Tibial artery (tissue), 4 donors: ENCODE measurements around the gene UBAC2.

Experiments used
- DNase-seq, 2 donors: peaks; one replicate each; pipeline ENCODE4 v3.0.0-alpha.2; 2019
- H3K27ac ChIP-seq, 2 donors: fragments of 200-600 bp; sonication (generic) in 1 of 2; 1 replicate in 1 of 2; 2 replicates in 1 of 2; pipeline ENCODE4 v1.5.1; 2018 to 2019; ENCODE audit warnings: mild to moderate bottlenecking in 1 of 2
- H3K27me3 ChIP-seq, 2 donors: fragments of 200-600 bp; sonication (generic) in 1 of 2; one replicate each; pipeline versions ENCODE4 v1.5.1 to v1.6.0; 2016 to 2019
- H3K36me3 ChIP-seq, 3 donors: fragments of 200-600 bp; sonication (generic) in 2 of 3; one replicate each; pipeline ENCODE4 v1.5.1; 2016 to 2019; ENCODE audit warnings: mild to moderate bottlenecking in 2 of 3
- H3K4me1 ChIP-seq, 4 donors: fragments of 200-600 bp; sonication (generic) in 2 of 4; 1 replicate in 3 of 4; 2 replicates in 1 of 4; pipeline ENCODE4 v1.5.1; 2016 to 2019
- H3K4me3 ChIP-seq, 2 donors: fragments of 200-600 bp; sonication (generic) in 1 of 2; 1 replicate in 1 of 2; 2 replicates in 1 of 2; pipeline ENCODE4 v1.5.1; 2018 to 2019; ENCODE audit warnings: mild to moderate bottlenecking in 2 of 2
- H3K9me3 ChIP-seq, 3 donors: fragments of 200-600 bp; sonication (generic) in 1 of 3; one replicate each; pipeline ENCODE4 v1.5.1; 2016 to 2019
- CTCF ChIP-seq, 2 experiments: fragments of 200-600 bp in 1 of 2; fragments of 450-650 bp in 1 of 2; IDR thresholded peaks; one replicate each; pipeline ENCODE4 v1.5.1; 2017 to 2019; ENCODE audit warnings: antibody characterized with exemption in 2 of 2, mild to moderate bottlenecking in 1 of 2, moderate library complexity in 1 of 2
- intact Hi-C: fragments of 100-400 bp; cut with DNase I; formaldehyde crosslinking; loops from one replicate; pipeline ENCODE4 v1.15.0; 2023; ENCODE audit warnings: low total_unique reads

Gene UBAC2

GRCh38 chr13:99353246-99353600, 152.6 kb downstream of the UBAC2 start:
- DNase-seq: no peak
- TF ChIP-seq CTCF (IDR thresholded peaks at IDR 0.05): no peak
- H3K27me3 ChIP-seq: no peaks in the 10 kb centered on the region
- H3K27ac ChIP-seq: no peak overlapping the region
- no peaks in the 10 kb centered on the region for H3K9me3 ChIP-seq
- H3K4me3 ChIP-seq: no peak overlapping the region
- H3K36me3 ChIP-seq: peaks cover 8 to 36% (median 12%) of the 10 kb centered on the region in 3 donors
- H3K4me1 ChIP-seq: peaks cover 0 to 22% (median 0%) of the 10 kb centered on the region in 4 donors
- intact Hi-C loops: no loop called here

- peaks cover 8 to 35% (median 12%) of the 10 kb centered on the region in 3 donors for H3K36me3 ChIP-seq
- H3K9me3 ChIP-seq: no peaks in the 10 kb centered on the region
- H3K4me3 ChIP-seq: no peak overlapping the region
- H3K4me1 ChIP-seq: peaks cover 0 to 22% (median 0%) of the 10 kb centered on the region in 4 donors
- H3K27ac ChIP-seq: no peak overlapping the region
- DNase-seq: no peak
- no peak for TF ChIP-seq CTCF (IDR thresholded peaks at IDR 0.05)
- no peaks in the 10 kb centered on the region for H3K27me3 ChIP-seq
- intact Hi-C loops: no loop called here
These were observed 153.2 kb downstream of the UBAC2 start for GRCh38 chr13:99353836-99354235.

DNA sequence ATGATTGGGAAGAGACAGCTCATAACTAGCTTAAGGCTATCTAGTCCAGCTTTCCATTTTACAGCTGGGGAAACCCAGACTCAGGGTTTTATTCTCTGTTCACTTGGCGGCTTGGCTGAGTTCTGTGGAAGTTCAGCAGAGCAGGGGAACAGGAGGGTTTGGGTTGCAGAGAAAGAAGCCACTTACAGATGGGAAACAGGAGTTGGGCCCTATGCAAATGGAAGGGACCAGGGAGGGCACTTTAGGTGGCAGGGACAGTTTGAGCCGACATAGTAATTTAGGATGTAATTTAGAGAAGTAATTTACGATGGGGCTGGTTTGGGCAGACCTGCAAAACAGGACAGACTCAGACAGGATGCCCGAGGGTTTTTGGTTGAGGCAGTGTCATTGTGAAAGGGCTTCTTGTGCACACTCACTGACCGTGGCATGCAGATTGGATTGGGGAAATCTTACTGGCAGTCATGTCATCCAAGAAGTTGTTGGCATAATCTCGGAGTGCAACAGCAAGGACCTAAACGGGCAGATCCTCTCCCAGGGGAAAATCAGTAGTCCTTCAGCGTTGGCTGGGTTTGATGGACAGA, 153.8 kb downstream of the UBAC2 start:
- intact Hi-C loops: no loop called here
- no peak overlapping the region for H3K27ac ChIP-seq
- TF ChIP-seq CTCF (IDR thresholded peaks at IDR 0.05): no peak
- DNase-seq: no peak
- no peaks in the 10 kb centered on the region for H3K9me3 ChIP-seq
- H3K4me3 ChIP-seq: no peak overlapping the region
- no peaks in the 10 kb centered on the region for H3K27me3 ChIP-seq
- H3K4me1 ChIP-seq: peaks cover 0 to 22% (median 0%) of the 10 kb centered on the region in 4 donors
- H3K36me3 ChIP-seq: peaks cover 1 to 40% (median 8%) of the 10 kb centered on the region in 3 donors

DNA sequence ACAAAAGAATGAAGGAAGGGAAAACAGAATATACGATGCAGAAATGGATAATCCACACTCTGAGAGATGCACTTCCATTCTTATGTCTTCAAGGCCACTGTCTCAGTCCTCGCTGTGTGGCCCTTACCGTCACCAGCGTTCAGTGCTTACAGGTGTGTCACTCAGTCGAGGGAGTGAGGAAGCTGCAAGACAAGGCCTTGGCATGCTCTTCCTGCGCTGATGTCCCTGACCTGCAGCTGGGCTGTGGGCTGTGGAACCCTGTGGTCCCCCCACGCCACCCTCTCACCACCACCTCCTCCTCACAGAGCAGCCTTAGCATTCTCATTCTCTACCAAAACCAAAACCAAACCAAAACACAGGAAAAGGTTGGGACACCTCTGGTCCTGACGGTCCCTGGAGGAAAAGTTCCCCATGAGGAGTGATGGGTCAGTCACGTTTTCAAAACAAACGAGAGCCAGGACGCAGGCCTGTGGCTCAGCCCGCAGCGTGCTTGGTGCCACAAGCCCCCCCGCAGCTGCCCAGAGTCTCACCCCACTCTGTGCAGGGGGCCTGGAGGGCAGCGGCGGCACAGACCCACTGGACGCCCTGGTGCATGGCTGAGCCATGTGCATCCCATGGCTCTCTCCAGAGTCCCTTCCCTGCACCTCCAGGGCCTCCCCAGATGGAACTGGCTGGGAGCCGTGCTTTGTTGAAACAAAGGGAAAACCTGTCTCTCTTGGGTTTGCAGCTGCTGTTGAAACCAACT, 154.8 kb downstream of the UBAC2 start:
- intact Hi-C loops: no loop called here

GRCh38 chr13:99356012-99356261, 155.3 kb downstream of the UBAC2 start:
- H3K27me3 ChIP-seq: no peaks in the 10 kb centered on the region
- intact Hi-C loops: no loop called here
- peaks cover 0 to 50% (median 8%) of the 10 kb centered on the region in 3 donors for H3K36me3 ChIP-seq
- TF ChIP-seq CTCF (IDR thresholded peaks at IDR 0.05): no peak
- peaks cover 0 to 22% (median 0%) of the 10 kb centered on the region in 4 donors for H3K4me1 ChIP-seq
- H3K27ac ChIP-seq: peak overlapping the region; percentile 6 to 35
- no peak overlapping the region for H3K4me3 ChIP-seq
- H3K9me3 ChIP-seq: no peaks in the 10 kb centered on the region
- DNase-seq: no peak

More for the DNA sequence above, 154.8 kb downstream of the UBAC2 start:
- Histone ChIP-seq H3K4me1 (peaks cover 0 to 22% (median 0%) of the 10 kb centered on the region in 4 donors), H3K9me3 (no peaks in the 10 kb centered on the region), H3K27me3 (no peaks in the 10 kb centered on the region), H3K4me3 (no peak overlapping the region), H3K27ac (peak overlapping the region in 1 of 2 donors; percentile 35), H3K36me3 (peaks cover 0 to 46% (median 8%) of the 10 kb centered on the region in 3 donors)
- DNase-seq: no peak
- TF ChIP-seq CTCF (IDR thresholded peaks at IDR 0.05): no peak
